AG09319 (cell line): ENCODE results near the gene SHISA9.

Experiments
- DNase-seq: peaks from one replicate; pipeline ENCODE4 v3.0.0-alpha.2; 2010; ENCODE audit warnings: low read depth; ENCODE audit errors: extremely low read depth
- TF ChIP-seq, protein P1 (sequence below): IDR thresholded peaks from 2 replicates; pipeline ENCODE4 v1.5.1; 2011; ENCODE audit warnings: low read depth, mild to moderate bottlenecking, inconsistent platforms, low read length, moderate library complexity

Gene SHISA9

DNA sequence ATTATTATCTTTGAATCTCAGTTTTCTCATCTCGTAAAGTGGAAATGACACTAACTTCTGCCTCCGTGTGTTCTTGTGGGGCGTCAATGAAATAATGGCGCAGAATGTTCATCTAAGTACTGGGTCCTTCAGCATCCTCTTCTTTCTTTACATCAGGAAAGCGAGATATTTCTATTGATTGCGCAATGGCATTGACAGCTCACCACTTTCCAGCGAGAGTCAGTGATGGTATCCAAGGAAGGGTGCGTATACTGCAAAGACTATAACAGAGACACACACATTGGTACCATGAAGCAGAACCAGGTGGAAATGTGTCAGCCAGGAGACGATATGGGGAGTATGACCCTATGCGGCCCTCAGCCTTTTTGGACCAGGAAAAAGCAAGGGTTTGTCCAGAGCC lies 162.1 kb downstream of the SHISA9 start:
- no peak for DNase-seq
- TF ChIP-seq, protein P1, sequence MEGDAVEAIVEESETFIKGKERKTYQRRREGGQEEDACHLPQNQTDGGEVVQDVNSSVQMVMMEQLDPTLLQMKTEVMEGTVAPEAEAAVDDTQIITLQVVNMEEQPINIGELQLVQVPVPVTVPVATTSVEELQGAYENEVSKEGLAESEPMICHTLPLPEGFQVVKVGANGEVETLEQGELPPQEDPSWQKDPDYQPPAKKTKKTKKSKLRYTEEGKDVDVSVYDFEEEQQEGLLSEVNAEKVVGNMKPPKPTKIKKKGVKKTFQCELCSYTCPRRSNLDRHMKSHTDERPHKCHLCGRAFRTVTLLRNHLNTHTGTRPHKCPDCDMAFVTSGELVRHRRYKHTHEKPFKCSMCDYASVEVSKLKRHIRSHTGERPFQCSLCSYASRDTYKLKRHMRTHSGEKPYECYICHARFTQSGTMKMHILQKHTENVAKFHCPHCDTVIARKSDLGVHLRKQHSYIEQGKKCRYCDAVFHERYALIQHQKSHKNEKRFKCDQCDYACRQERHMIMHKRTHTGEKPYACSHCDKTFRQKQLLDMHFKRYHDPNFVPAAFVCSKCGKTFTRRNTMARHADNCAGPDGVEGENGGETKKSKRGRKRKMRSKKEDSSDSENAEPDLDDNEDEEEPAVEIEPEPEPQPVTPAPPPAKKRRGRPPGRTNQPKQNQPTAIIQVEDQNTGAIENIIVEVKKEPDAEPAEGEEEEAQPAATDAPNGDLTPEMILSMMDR, result no peak

DNA sequence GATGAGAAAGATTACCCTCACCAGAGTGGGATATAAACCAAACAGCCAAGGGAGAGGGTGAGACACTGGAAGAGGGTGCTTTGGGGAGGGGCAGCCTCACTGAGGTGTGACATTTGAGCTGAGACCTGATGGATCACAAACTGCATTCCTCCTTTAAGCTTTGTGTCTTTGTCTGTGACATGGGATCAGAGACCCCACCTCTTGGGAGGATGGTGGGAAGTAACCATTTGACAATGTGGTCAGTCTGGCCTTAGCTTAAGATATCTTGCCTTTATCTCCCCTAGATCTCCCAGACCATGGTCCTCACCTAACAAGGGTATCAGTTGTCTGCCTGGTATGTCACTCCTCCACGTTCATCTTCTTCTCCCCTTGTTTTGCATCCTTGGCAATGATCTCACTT lies 163.4 kb downstream of the SHISA9 start:
- TF ChIP-seq, protein P1, result no peak
- no peak for DNase-seq

DNA sequence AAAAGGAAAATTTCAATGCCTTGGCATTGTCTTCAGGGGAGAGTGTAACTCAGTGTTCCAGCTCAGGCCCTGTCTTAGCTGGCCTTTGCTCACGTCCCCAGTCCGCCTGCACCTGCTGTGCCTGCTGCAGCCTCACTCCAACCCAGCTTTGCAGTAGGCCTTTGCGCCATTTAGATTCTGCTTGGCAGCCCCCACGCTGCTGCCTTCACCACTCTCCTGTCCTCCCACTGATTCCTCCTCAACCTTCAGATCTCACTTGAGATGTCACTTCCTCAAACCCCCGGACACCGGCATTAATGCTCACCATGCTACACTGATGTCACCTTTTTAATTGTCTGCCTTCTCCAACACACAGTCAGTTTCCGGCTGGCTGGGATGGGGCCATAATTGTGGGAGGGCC lies 166.2 kb downstream of the SHISA9 start:
- TF ChIP-seq, protein P1, result no peak
- no peak for DNase-seq

DNA sequence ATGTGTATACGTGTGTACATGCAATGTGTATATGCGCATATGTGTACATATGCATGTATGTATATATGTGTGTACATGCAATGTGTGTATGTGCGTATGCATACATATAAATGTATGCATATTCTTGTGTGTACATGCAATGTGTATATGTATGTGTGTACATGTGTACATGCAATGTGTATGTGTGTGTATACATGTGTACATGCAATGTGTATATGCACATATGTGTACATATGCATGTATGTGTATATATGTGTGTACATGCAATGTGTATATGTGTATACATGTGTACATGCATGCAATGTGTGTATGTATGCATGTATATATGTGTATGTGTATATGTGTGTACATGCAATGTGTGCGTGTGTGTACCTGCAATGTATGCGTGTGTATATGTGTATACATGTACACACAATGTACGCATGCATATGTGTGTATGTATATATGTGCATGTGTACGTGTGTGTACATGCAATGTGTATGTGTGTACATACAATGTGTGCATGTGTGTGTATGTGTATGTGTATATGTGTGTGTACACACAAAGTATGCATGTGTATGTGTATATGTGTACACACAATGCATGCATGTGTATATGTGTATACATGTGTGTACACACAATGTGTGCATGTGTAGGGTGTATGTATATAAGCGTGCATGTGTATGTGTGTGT lies 167.7 kb downstream of the SHISA9 start:
- DNase-seq, result no peak
- TF ChIP-seq, protein P1, result no peak

DNA sequence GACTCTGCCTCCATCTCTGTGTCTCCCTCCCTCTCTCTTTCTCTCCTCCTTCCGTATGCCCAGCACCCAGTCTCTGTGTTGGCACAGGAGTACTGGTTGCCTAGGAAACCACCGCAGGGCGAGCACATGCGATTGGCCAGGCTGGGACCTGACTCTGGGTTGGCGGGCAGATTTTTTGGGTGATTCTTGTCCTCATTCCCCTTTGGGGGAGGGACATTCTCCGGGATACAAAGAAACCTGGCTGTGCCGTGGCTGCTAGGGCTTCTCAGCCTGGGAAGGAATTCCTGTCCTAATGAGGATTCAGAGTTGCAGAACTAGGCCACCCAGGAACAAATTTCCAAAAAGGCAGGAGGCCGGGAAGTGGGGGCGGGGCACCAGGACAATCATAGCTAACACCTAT lies 168.9 kb downstream of the SHISA9 start:
- TF ChIP-seq, protein P1, result no peak
- DNase-seq, result no peak

DNA sequence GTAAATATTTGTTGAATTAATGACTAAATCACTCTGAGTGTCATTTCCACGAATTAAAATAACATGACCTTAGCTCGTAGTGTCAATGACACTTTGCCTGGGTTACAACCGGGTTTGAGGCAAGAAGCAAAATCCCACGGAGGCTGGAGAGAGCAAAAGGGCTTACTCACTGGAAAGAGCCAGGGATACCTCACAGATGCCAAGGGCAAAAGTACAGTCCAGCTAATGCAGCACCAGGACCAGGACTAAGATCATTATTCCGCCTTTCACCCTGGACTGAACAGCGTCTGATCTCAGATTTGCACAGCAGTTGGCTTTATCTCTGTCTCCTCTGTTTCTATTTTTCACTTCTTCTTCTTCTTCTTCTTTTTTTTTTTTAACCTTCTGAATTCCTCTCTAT lies 175.5 kb downstream of the SHISA9 start:
- TF ChIP-seq, protein P1, result no peak

DNA sequence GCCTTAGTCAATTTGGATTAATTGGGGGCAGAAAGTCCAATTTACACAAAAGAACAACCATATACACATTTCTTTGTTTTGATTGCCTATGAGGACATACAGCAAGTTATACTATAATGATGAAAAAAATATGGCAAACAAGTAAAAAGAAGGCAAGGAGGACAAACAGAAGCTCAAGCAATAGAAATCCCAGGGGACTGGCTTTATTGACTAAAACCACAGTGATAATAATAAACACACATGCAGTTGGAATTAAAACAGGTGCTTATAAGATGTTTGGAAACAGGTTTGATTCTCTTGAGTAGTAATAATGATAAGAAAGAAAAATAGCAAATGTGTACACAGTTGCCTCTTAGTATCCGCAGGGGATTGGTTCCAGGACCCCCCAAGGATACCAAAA lies 176.4 kb downstream of the SHISA9 start:
- TF ChIP-seq, protein P1, result no peak
- no peak for DNase-seq

More for the DNA sequence above, 175.5 kb downstream of the SHISA9 start:
- no peak for DNase-seq
